Measurements from ENCODE around the gene RHOB. TPM values are rescaled to one million over a fixed set of nuclear protein-coding genes. Genes with fewer than 3 reads are reported as not detected.

Gene RHOB
- total RNA-seq, 1 experiment from 2014 or later = 38.9 TPM

DNA sequence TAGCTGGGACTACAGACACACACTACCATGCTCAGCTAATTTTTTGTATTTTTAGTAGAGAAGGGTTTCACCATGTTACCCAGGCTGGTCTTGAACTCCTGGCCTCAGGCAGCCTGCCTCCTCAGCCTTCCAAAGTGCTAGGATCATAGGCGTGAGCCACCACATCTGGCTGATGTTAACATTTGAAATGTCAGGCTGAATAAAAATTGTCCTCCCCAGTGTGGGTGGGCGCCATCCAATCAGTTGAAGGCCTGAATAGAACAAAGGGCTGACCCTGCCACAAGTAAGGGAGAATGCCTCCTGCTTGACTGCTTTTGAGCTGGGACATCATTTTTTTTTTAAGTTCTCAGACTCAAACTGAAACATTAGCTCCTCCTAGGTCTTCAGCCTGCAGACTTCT, 21.0 kb upstream of the RHOB start:
- Histone ChIP-seq H3K4me1 (ENCODE audit: control insufficient read depth, insufficient read depth, low read length) (peaks cover 3% of the 10 kb centered on the region; the same call in 1 of the 2 replicates), H3K4me3 (ENCODE audit: low read depth in 2 of 2, low read length in 2 of 2) (no peak overlapping the region), H3K36me3 (ENCODE audit: control insufficient read depth, insufficient read depth, low read length) (no peaks in the 10 kb centered on the region), H3K27me3 (ENCODE audit: control insufficient read depth, insufficient read depth, low read length) (no peaks in the 10 kb centered on the region), H3K9me3 (ENCODE audit: control insufficient read depth, insufficient read depth, low read depth, low read length) (no peaks in the 10 kb centered on the region), H3K27ac (ENCODE audit: low read length) (no peak overlapping the region)
- intact Hi-C loops (cut with micrococcal nuclease; ENCODE audit: unreplicated experiment) = no loop called here
- TF ChIP-seq, protein P1, sequence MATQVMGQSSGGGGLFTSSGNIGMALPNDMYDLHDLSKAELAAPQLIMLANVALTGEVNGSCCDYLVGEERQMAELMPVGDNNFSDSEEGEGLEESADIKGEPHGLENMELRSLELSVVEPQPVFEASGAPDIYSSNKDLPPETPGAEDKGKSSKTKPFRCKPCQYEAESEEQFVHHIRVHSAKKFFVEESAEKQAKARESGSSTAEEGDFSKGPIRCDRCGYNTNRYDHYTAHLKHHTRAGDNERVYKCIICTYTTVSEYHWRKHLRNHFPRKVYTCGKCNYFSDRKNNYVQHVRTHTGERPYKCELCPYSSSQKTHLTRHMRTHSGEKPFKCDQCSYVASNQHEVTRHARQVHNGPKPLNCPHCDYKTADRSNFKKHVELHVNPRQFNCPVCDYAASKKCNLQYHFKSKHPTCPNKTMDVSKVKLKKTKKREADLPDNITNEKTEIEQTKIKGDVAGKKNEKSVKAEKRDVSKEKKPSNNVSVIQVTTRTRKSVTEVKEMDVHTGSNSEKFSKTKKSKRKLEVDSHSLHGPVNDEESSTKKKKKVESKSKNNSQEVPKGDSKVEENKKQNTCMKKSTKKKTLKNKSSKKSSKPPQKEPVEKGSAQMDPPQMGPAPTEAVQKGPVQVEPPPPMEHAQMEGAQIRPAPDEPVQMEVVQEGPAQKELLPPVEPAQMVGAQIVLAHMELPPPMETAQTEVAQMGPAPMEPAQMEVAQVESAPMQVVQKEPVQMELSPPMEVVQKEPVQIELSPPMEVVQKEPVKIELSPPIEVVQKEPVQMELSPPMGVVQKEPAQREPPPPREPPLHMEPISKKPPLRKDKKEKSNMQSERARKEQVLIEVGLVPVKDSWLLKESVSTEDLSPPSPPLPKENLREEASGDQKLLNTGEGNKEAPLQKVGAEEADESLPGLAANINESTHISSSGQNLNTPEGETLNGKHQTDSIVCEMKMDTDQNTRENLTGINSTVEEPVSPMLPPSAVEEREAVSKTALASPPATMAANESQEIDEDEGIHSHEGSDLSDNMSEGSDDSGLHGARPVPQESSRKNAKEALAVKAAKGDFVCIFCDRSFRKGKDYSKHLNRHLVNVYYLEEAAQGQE (IDR thresholded peaks at IDR 0.05; ENCODE audit: insufficient read depth in 1 of 2, low read depth in 2 of 2, low read length in 1 of 2) = no peak
- TF ChIP-seq TCF7L2 (IDR thresholded peaks at IDR 0.05; ENCODE audit: low read depth, low read length) = no peak
- TF ChIP-seq SIN3A (IDR thresholded peaks at IDR 0.05; ENCODE audit: borderline replicate concordance, insufficient read depth, low read depth, low read length) = no peak
- TF ChIP-seq, protein P2, sequence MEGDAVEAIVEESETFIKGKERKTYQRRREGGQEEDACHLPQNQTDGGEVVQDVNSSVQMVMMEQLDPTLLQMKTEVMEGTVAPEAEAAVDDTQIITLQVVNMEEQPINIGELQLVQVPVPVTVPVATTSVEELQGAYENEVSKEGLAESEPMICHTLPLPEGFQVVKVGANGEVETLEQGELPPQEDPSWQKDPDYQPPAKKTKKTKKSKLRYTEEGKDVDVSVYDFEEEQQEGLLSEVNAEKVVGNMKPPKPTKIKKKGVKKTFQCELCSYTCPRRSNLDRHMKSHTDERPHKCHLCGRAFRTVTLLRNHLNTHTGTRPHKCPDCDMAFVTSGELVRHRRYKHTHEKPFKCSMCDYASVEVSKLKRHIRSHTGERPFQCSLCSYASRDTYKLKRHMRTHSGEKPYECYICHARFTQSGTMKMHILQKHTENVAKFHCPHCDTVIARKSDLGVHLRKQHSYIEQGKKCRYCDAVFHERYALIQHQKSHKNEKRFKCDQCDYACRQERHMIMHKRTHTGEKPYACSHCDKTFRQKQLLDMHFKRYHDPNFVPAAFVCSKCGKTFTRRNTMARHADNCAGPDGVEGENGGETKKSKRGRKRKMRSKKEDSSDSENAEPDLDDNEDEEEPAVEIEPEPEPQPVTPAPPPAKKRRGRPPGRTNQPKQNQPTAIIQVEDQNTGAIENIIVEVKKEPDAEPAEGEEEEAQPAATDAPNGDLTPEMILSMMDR (IDR thresholded peaks at IDR 0.05) = no peak
- no peak for ATAC-seq
- CTCF ChIA-PET = no interaction called here
- DNase-seq (ENCODE audit: low read depth, low spot score) = no peak
- BruUV-seq (replicated peaks) = no TSS peak
- POLR2A ChIA-PET = interaction anchor here (0.7 kb wide), 1 partner anchor 14 kb away, joined by 4 read pairs; no protein-coding TSS in a partner anchor
- in situ Hi-C loops (cut with HindIII; ENCODE audit: low pct_unique_long_range_greater_than_20kb, low sequenced_read_pairs) = loop anchor here (25.0 kb wide), 1 partner anchor 211 kb away; no protein-coding TSS in a partner anchor

DNA sequence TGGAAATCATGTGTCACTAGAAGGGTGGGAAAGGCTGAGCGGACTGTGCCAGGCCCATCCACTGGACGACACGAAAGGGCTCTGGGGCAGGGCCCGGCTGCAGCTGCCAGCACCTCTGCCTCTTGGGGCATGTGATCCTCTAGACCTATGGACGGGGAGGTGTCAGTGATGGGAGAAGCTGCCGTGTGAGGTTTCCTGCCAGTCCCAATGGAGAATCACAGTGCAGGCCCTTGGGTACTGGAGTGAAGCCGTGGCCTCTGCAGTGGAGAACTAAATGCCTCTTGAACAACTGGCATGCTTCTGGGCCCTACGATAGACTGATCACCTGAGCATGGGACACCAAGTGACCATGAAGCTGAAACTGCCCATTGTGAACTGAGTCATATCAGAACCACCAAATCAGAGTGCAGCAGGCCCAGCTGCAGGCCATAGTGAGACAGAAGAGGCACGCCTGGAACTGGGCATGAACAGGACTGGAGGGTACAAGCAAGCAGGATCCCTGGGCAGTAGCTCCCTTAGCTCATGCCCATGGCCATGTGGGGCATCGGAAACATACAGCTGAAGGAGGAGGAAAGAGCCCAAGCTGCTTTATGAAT, 18.8 kb upstream of the RHOB start:
- ATAC-seq (no peak), DNase-seq (ENCODE audit: low read depth, low spot score) (no peak)
- no TSS peak for BruUV-seq (replicated peaks)
- no peaks in the 10 kb centered on the region for H3K36me3 ChIP-seq (ENCODE audit: control insufficient read depth, insufficient read depth, low read length)
- TF ChIP-seq TCF7L2 (IDR thresholded peaks at IDR 0.05; ENCODE audit: low read depth, low read length) (no peak), POLR2AphosphoS5 (IDR thresholded peaks at IDR 0.05; ENCODE audit: low read depth, low read length) (no peak), SIN3A (IDR thresholded peaks at IDR 0.05; ENCODE audit: borderline replicate concordance, insufficient read depth, low read depth, low read length) (no peak)
- TF ChIP-seq, protein P1 (IDR thresholded peaks at IDR 0.05; ENCODE audit: insufficient read depth in 1 of 2, low read depth in 2 of 2, low read length in 1 of 2) = no peak
- TF ChIP-seq, protein P2 (IDR thresholded peaks at IDR 0.05) = no peak
- CTCF ChIA-PET = interaction anchor here (0.6 kb wide), 1 partner anchor 17 kb away, joined by 3 read pairs; no protein-coding TSS in a partner anchor
- no peak overlapping the region for H3K4me3 ChIP-seq (ENCODE audit: low read depth in 2 of 2, low read length in 2 of 2)
- H3K9me3 ChIP-seq (ENCODE audit: control insufficient read depth, insufficient read depth, low read depth, low read length) = no peaks in the 10 kb centered on the region
- POLR2A ChIA-PET = interaction anchor here (0.6 kb wide), 1 partner anchor 30 kb away, joined by 8 read pairs; no protein-coding TSS in a partner anchor
- intact Hi-C loops (cut with micrococcal nuclease; ENCODE audit: unreplicated experiment) (no loop called here), in situ Hi-C loops (cut with HindIII; ENCODE audit: low pct_unique_long_range_greater_than_20kb, low sequenced_read_pairs) (loop anchor here (25.0 kb wide), 1 partner anchor 209 kb away; no protein-coding TSS in a partner anchor)
- H3K27ac ChIP-seq (ENCODE audit: low read length) = no peak overlapping the region
- no peaks in the 10 kb centered on the region for H3K27me3 ChIP-seq (ENCODE audit: control insufficient read depth, insufficient read depth, low read length)
- H3K4me1 ChIP-seq (ENCODE audit: control insufficient read depth, insufficient read depth, low read length) = peaks cover 3% of the 10 kb centered on the region; the same call in 1 of the 2 replicates

Measured in Panc1 (cell line).